HL-60 (cell line): ENCODE measurements around the gene SHISA4.

ENCODE experiments used
- POLR2AphosphoS5 ChIP-seq: IDR thresholded peaks from 2 replicates; pipeline ENCODE4 v1.6.1; 2012; ENCODE audit warnings: low read depth
- SPI1 ChIP-seq: IDR thresholded peaks from 2 replicates; pipeline ENCODE4 v1.6.1; 2012; ENCODE audit warnings: low read depth, mild to moderate bottlenecking, borderline replicate concordance
- TF ChIP-seq, protein P1 (sequence below): IDR thresholded peaks from one replicate; pipeline ENCODE4 v1.5.1; 2011; ENCODE audit warnings: low read length, control low read depth, inconsistent platforms; ENCODE audit not compliant: insufficient read depth
- TF ChIP-seq, protein P2 (sequence below): IDR thresholded peaks from 2 replicates; pipeline ENCODE4 v1.6.1; 2012; ENCODE audit warnings: low read depth; ENCODE audit not compliant: insufficient replicate concordance

DNA sequence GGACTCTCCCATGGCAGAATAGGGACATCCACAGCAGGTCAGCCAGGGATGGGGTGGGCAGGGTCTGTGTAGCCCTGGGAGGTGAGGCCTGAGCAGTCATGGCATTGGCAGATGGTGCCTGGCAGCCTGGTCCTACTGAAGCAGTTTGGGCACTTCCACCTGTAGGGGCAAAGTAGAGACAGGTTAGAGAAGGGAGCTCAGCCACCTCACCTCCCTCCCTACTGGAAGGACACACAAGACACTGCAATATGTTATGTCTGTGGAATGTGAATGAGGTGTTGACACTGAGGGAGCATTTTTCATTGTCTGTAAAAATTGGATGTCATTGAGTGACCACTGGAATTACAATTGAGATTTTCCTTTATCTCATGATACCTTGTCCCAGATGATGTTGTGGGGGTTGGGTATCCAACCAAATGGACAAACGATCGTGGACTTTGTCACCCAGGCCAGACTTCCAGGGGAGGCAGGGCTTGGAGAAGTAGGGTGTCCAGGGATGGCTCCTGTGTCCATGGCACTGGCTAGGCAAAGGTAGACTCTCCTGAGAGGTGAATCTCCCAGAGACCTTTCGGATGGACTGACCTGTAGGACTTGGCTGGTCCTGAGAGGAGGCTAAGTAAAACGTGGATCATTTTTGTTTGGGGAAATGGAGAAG, 9.7 kb downstream of the SHISA4 start:
- TF ChIP-seq, protein P1, sequence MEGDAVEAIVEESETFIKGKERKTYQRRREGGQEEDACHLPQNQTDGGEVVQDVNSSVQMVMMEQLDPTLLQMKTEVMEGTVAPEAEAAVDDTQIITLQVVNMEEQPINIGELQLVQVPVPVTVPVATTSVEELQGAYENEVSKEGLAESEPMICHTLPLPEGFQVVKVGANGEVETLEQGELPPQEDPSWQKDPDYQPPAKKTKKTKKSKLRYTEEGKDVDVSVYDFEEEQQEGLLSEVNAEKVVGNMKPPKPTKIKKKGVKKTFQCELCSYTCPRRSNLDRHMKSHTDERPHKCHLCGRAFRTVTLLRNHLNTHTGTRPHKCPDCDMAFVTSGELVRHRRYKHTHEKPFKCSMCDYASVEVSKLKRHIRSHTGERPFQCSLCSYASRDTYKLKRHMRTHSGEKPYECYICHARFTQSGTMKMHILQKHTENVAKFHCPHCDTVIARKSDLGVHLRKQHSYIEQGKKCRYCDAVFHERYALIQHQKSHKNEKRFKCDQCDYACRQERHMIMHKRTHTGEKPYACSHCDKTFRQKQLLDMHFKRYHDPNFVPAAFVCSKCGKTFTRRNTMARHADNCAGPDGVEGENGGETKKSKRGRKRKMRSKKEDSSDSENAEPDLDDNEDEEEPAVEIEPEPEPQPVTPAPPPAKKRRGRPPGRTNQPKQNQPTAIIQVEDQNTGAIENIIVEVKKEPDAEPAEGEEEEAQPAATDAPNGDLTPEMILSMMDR, result no peak
- TF ChIP-seq, protein P2, sequence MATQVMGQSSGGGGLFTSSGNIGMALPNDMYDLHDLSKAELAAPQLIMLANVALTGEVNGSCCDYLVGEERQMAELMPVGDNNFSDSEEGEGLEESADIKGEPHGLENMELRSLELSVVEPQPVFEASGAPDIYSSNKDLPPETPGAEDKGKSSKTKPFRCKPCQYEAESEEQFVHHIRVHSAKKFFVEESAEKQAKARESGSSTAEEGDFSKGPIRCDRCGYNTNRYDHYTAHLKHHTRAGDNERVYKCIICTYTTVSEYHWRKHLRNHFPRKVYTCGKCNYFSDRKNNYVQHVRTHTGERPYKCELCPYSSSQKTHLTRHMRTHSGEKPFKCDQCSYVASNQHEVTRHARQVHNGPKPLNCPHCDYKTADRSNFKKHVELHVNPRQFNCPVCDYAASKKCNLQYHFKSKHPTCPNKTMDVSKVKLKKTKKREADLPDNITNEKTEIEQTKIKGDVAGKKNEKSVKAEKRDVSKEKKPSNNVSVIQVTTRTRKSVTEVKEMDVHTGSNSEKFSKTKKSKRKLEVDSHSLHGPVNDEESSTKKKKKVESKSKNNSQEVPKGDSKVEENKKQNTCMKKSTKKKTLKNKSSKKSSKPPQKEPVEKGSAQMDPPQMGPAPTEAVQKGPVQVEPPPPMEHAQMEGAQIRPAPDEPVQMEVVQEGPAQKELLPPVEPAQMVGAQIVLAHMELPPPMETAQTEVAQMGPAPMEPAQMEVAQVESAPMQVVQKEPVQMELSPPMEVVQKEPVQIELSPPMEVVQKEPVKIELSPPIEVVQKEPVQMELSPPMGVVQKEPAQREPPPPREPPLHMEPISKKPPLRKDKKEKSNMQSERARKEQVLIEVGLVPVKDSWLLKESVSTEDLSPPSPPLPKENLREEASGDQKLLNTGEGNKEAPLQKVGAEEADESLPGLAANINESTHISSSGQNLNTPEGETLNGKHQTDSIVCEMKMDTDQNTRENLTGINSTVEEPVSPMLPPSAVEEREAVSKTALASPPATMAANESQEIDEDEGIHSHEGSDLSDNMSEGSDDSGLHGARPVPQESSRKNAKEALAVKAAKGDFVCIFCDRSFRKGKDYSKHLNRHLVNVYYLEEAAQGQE, result no peak
- no peak for TF ChIP-seq POLR2AphosphoS5
- no peak for TF ChIP-seq SPI1
